Skeletal muscle satellite cell (primary cell): ENCODE data around the gene SLFN12.
A peak's percentile ranks its signal among the peaks of the same experiment; 100 is the strongest.
"Not testable (repeated sequence)": the region's sequence is repeated elsewhere in the genome, so short reads cannot be mapped to it uniquely, and the experiment has no call there.

Source experiments
- H3K27me3 ChIP-seq: 2 replicates; pipeline ENCODE4 v1.7.0; 2013; ENCODE audit warnings: low read length; ENCODE audit not compliant: control insufficient read depth, insufficient read depth
- H3K36me3 ChIP-seq: 2 replicates; pipeline ENCODE4 v1.7.0; 2013; ENCODE audit warnings: mild to moderate bottlenecking, control low read depth, low read length; ENCODE audit not compliant: insufficient read depth
- H3K4me1 ChIP-seq: 2 replicates; pipeline ENCODE4 v1.7.0; 2013; ENCODE audit warnings: low read length; ENCODE audit not compliant: control insufficient read depth, insufficient read depth
- H3K4me2 ChIP-seq: 2 replicates; pipeline ENCODE4 v1.7.0; 2013; ENCODE audit warnings: mild to moderate bottlenecking, low read length
- H3K4me3 ChIP-seq: 2 replicates; pipeline ENCODE4 v1.7.0; 2013; ENCODE audit warnings: low read length
- H3K9ac ChIP-seq: 2 replicates; pipeline ENCODE4 v1.7.0; 2013; ENCODE audit warnings: mild to moderate bottlenecking, low read depth, low read length, moderate library complexity
- H3K9me3 ChIP-seq: replicated peaks from 2 replicates; pipeline ENCODE4 v1.7.0; 2013; ENCODE audit warnings: mild to moderate bottlenecking, control low read depth, low read length

SLFN12 gene

DNA sequence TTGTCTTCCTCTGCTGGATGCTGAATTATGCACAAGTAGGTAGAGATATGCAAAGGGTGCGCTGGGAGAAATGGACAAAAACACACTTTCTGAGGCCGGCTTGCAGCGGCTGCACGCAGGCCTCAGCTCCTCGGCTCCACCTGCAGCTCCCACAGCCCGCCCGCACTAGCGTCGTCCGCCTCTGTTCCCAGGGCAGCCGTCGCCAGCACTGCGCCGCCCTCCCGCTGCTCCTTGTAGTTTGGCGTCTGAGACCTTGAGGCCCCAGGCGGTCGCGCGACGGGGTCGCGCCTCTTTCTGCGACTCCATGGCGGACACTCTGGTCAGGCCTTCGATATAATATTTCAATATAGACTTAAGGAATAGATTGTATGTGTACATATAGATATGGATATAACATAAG lies 24.8 kb downstream of the SLFN12 start:
- Histone ChIP-seq H3K9me3 (no peaks in the 10 kb centered on the region), H3K27me3 (no peaks in the 10 kb centered on the region), H3K4me2 (no peak overlapping the region), H3K36me3 (peaks cover 26% of the 10 kb centered on the region), H3K9ac (no peak overlapping the region), H3K4me3 (no peak overlapping the region), H3K4me1 (no peaks in the 10 kb centered on the region)

DNA sequence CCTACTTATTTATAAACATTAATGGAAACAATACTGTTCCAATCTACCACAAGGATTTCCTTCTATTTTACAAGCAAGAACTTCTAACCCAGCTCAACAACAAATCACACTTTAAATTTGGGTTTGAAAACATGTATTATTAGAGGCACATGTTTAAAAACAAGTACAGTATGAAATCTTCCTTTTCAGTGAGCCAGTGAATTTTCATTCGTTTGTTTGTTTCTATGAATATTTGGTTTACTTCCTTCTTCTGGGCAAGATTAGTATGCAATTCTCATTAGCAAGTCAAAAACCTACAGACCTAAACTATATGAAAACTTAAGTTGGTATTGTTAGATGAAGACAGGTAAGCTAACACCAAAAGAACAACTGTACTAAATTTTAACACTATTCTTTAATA lies 25.7 kb downstream of the SLFN12 start:
- peaks cover 22% of the 10 kb centered on the region for H3K36me3 ChIP-seq
- H3K4me3 ChIP-seq: no peak overlapping the region
- H3K27me3 ChIP-seq: no peaks in the 10 kb centered on the region
- H3K4me2 ChIP-seq: no peak overlapping the region
- H3K9ac ChIP-seq: no peak overlapping the region
- no peaks in the 10 kb centered on the region for H3K9me3 ChIP-seq
- no peaks in the 10 kb centered on the region for H3K4me1 ChIP-seq

DNA sequence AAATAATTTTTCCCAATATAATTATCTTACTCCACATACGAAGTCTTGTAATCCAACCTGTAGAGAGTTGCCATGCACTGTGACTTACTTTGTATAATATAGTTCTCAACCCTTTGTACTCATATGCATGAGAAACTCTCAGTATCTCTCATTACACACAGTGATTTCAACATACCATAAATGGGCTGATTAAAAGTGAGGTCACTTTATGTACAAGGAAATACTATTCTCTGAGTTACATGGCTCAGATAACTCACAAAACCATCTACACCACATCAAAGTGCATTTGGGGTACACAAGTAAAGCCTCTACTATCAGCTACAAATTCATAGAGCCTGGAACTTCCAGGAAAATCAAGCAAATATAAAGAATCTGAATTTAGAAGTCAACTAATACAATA lies 27.9 kb downstream of the SLFN12 start:
- Histone ChIP-seq H3K4me3 (no peak overlapping the region), H3K4me2 (no peak overlapping the region), H3K36me3 (peaks cover 8% of the 10 kb centered on the region), H3K9me3 (no peaks in the 10 kb centered on the region), H3K4me1 (no peaks in the 10 kb centered on the region), H3K27me3 (no peaks in the 10 kb centered on the region), H3K9ac (no peak overlapping the region)

DNA sequence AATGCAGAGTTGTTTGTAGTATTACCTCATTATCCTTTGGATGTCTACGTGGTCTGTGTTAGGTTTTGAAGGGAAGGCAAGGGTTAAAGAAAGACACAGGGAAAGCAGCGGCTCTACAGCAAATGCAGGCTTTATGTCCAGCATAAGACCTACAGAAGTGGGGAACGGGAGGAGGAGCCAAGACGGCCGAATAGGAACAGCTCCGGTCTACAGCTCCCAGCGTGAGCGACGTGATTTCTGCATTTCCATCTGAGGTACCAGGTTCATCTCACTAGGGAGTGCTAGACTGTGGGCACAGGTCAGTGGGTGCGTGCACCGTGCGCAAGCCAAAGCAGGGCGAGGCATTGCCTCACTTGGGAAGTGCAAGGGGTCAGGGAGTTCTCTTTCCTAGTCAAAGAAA lies 38.5 kb downstream of the SLFN12 start:
- not testable (repeated sequence) for H3K9me3 ChIP-seq, H3K4me3 ChIP-seq, H3K9ac ChIP-seq, H3K36me3 ChIP-seq, H3K4me1 ChIP-seq, H3K27me3 ChIP-seq, H3K4me2 ChIP-seq

DNA sequence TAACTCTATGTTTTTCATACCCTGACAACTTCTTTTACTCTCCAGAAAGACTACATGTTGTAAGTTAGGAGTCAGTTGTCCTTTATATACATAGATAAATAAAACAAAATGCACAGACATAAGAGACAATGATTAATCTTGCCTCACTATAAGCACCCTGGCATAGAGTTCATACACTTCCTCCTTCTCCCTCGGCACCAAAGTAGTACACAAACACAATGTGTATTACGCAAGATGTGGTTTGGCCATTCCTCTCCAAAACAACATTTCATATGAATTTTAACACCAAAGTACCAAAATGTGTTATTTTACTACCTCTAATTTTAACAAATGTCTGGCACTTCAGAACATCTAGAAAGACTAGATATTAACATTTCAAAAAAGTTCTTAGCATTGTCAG lies 41.6 kb downstream of the SLFN12 start:
- Histone ChIP-seq H3K4me1 (no peaks in the 10 kb centered on the region), H3K9ac (no peak overlapping the region), H3K27me3 (no peaks in the 10 kb centered on the region), H3K4me2 (no peak overlapping the region), H3K4me3 (no peak overlapping the region), H3K9me3 (no peaks in the 10 kb centered on the region), H3K36me3 (no peaks in the 10 kb centered on the region)

DNA sequence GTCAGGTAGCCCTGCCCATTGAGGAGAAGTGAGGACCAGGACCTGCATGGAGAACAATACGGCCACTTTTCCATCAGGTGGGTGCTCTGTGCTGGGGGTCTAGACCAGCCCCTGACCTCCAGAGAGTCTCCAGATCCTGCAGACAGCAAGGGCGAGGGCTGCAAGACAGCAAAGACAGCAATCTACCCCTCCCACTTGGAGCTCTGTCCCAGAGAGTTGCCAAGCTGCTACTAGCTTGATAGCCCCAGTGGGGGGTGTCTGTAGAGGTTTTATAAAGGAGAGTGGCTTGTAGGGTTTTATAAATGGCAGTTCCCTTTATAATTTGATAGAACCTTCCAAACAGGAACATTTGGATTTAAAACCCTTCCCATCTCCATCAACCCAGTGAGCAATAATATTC lies 42.1 kb downstream of the SLFN12 start:
- Histone ChIP-seq H3K4me2 (no peak overlapping the region), H3K36me3 (no peaks in the 10 kb centered on the region), H3K4me1 (no peaks in the 10 kb centered on the region), H3K9me3 (no peaks in the 10 kb centered on the region), H3K27me3 (no peaks in the 10 kb centered on the region), H3K9ac (no peak overlapping the region), H3K4me3 (no peak overlapping the region)

DNA sequence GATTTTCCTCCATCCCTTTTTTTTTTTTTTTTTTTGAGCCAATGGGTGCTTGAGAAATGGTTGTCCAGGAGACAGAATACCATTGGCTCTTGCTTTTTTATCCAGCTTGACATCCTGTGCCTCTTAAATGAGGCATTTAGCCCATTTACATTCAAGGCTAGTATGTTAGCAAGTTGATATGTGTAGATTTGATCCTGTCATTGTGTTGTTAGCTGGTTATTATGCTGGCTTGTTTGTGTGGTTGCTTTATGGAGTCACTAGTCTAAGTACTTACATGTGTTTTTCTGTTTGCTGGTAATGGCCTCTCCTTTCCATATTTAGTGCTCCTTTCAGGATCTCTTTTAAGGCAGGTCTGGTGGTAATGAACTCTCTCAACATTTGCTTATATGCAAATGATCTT lies 44.8 kb downstream of the SLFN12 start:
- H3K27me3 ChIP-seq: no peaks in the 10 kb centered on the region
- H3K9me3 ChIP-seq: no peaks in the 10 kb centered on the region
- H3K4me2 ChIP-seq: no peak overlapping the region
- H3K36me3 ChIP-seq: no peaks in the 10 kb centered on the region
- no peaks in the 10 kb centered on the region for H3K4me1 ChIP-seq
- H3K4me3 ChIP-seq: no peak overlapping the region
- no peak overlapping the region for H3K9ac ChIP-seq

DNA sequence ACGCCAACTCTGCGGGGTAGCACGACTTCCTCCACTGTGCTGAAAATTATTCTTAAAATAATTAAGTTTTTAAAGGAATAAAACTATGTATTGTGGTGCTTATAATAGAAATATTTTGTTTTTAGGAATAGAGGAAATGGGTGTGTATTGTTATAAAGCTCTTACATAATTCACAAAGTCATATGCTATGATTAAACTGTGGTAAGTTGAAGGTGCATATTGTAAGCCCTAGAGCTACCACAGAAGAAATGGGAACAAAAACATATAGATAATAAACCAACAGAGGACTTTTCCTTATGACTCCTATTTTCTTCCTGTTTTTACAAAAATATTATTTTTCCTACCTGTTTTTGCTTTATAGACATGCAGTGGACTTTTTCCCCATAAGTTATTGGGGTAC lies 54.6 kb downstream of the SLFN12 start:
- H3K27me3 ChIP-seq: no peaks in the 10 kb centered on the region
- no peak overlapping the region for H3K4me3 ChIP-seq
- peaks cover 4% of the 10 kb centered on the region for H3K4me1 ChIP-seq
- no peak overlapping the region for H3K4me2 ChIP-seq
- no peak overlapping the region for H3K9ac ChIP-seq
- H3K9me3 ChIP-seq: no peaks in the 10 kb centered on the region
- H3K36me3 ChIP-seq: no peaks in the 10 kb centered on the region

DNA sequence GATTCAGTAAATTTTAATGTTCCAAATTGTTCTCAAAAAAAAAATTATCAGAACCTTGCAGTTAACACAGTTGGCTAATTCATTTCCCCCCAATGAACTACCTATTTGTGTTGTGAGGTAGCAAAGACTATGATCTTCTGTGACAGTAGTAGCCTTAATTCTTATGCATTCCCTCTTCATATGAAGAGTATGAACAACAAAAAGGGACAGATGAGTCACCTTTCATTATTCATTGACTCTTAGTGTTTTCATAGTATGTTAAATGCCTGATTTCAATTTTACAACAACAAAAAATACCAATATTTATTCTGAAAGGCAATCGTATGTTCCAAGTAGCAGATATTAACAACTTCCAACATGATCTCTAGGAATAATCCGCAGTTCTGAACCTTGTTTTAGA lies 55.2 kb downstream of the SLFN12 start:
- Histone ChIP-seq H3K4me1 (peaks cover 4% of the 10 kb centered on the region), H3K4me2 (no peak overlapping the region), H3K9me3 (no peaks in the 10 kb centered on the region), H3K36me3 (no peaks in the 10 kb centered on the region), H3K4me3 (no peak overlapping the region), H3K9ac (no peak overlapping the region), H3K27me3 (no peaks in the 10 kb centered on the region)

DNA sequence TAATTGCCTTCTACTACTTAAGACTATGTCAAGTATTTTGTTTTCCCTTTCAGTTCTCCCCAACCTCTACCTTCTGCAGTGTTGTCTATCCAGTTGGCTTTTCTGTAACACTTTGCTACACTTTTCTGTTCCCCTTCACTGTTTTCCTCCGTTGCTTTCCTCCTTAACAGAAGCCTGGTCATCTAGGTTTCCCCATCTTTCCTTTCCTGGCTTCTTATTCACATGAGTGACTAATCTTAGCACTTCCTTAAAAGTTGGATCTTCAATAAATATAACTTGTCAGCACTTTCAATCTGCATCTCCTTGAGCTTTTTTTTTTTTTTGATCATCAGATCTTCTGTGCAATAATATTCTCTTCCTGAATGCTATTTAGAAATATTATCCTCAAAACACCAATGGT lies 56.1 kb downstream of the SLFN12 start:
- Histone ChIP-seq H3K27me3 (no peaks in the 10 kb centered on the region), H3K4me1 (peaks cover 4% of the 10 kb centered on the region), H3K4me2 (no peak overlapping the region), H3K9ac (no peak overlapping the region), H3K4me3 (no peak overlapping the region), H3K9me3 (no peaks in the 10 kb centered on the region), H3K36me3 (no peaks in the 10 kb centered on the region)

DNA sequence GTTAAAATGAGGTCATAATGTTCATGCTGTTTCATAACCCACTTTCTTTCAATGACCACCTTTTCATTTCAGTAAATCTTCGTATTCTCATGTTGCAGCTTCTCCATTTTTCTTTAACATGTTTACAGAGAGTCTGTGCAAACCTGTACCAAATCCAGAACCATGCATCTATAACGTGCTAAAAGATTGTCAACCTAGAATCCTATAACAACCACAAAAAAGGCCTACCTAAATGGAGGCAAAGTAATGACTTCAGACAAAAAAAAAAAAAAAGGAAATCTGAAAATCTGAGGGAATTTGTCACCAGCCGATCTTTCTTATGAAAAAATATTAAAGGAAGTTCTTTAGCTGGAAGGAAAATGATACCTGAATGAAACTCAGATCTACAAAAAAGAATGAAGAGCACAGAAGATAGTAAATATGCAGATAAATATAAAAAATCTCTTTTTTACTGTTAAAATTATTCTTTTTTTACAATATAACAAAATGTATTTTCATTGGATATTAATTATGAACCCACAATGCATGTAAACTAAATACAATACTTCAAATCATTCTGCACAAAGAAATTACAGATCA lies 57.4 kb downstream of the SLFN12 start:
- Histone ChIP-seq H3K9ac (peak overlapping the region; percentile 88), H3K4me3 (peak overlapping the region; percentile 74), H3K27me3 (no peaks in the 10 kb centered on the region)

DNA sequence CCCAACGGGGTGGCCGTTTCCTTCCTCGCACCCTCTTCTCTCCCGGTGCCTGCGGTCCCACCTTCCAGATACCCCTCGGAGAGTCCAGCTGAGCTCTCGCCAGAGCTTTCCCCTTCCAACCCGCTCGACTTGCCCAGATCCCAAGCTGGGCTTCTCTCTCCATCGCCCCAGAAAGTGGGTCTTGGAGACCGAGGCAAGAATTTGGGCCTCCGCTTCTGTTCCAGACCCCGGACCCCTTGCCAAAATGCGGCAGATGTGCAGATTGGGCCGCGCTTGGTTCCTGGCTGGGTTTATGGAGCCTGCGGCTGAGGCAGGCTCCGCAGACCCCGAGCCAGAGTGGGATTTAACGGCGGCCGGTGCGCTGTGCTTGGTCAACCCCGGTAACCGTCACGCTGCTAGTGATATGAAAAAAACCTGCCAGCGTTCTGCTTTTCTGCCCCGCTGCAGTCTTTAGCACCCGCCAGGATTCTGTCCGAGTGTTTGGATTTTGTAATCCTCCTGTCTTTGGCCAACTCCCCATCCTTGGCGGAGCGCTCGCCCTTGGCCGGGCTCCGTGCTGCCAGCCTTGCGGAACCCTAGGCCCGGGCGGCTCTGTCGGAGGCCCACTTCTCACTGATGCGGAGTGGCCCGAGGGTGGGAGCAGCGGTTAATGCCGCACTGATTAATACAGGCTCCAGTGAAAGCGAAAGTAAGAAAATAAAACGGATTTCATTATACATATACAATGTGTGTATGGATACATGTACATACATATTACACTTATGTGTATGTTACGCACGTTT lies 58.1 kb downstream of the SLFN12 start:
- peaks cover 4% of the 10 kb centered on the region for H3K4me1 ChIP-seq
- H3K9me3 ChIP-seq: no peaks in the 10 kb centered on the region
- H3K27me3 ChIP-seq: no peaks in the 10 kb centered on the region
- peak overlapping the region; percentile 88 for H3K9ac ChIP-seq
- H3K4me2 ChIP-seq: peak overlapping the region; percentile 83
- no peaks in the 10 kb centered on the region for H3K36me3 ChIP-seq
- H3K4me3 ChIP-seq: peak overlapping the region; percentile 74

More for the DNA sequence above, 57.4 kb downstream of the SLFN12 start:
- peak overlapping the region; percentile 83 for H3K4me2 ChIP-seq
- H3K9me3 ChIP-seq: no peaks in the 10 kb centered on the region
- H3K36me3 ChIP-seq: no peaks in the 10 kb centered on the region
- H3K4me1 ChIP-seq: peaks cover 4% of the 10 kb centered on the region
